Neural cell (in vitro differentiated cells): ENCODE results near the gene BCAN. TPM values are rescaled to one million over a fixed set of nuclear protein-coding genes. Genes with fewer than 3 reads are reported as not detected.

Source experiments
- H2AFZ ChIP-seq: fragments of 200-600, 300-800 bp; sonication (generic), shearing (Covaris generic); 2 replicates; pipeline ENCODE4 v1.6.0; 2014; ENCODE audit warnings: low read depth, mild to moderate bottlenecking, antibody characterized with exemption, low read length, moderate library complexity
- H3F3A ChIP-seq: fragments of 200-600 bp; shearing (Covaris generic); 2 replicates; pipeline ENCODE4 v1.6.1; 2016; ENCODE audit warnings: mild to moderate bottlenecking, moderate library complexity, mixed read lengths, antibody characterized with exemption, low read length; ENCODE audit not compliant: insufficient read depth, poor library complexity, severe bottlenecking
- H3K27ac ChIP-seq: fragments of 200-600, 300-800 bp; sonication (generic), shearing (Covaris generic); 2 replicates; pipeline ENCODE4 v1.5.1; 2014; ENCODE audit warnings: mild to moderate bottlenecking, low read length, moderate library complexity
- H3K27me3 ChIP-seq: fragments of 300-800, 200-600 bp; sonication (generic), shearing (Covaris generic); 2 replicates; pipeline ENCODE4 v1.6.0; 2014; ENCODE audit warnings: mild to moderate bottlenecking, low read depth, low read length, moderate library complexity; ENCODE audit not compliant: insufficient read depth
- H3K36me3 ChIP-seq: fragments of 300-800, 200-600 bp; sonication (generic), shearing (Covaris generic); 2 replicates; pipeline ENCODE4 v1.5.1; 2014; ENCODE audit warnings: mild to moderate bottlenecking, antibody characterized with exemption, low read length, moderate library complexity; ENCODE audit not compliant: insufficient read depth
- H3K4me2 ChIP-seq: fragments of 300-800, 200-600 bp; sonication (generic), shearing (Covaris generic); 2 replicates; pipeline ENCODE4 v1.6.0; 2014; ENCODE audit warnings: mild to moderate bottlenecking, low read length
- H3K4me3 ChIP-seq: fragments of 300-800, 200-600 bp; sonication (generic), shearing (Covaris generic); 2 replicates; pipeline ENCODE4 v1.5.1; 2014; ENCODE audit warnings: mild to moderate bottlenecking, low read length, moderate library complexity
- H3K79me2 ChIP-seq: fragments of 200-600 bp; shearing (Covaris generic); replicated peaks from 2 replicates; pipeline ENCODE4 v1.6.0; 2014; ENCODE audit warnings: mild to moderate bottlenecking, low read length, moderate library complexity; ENCODE audit not compliant: insufficient read depth
- H3K9ac ChIP-seq: fragments of 300-800, 200-600 bp; sonication (generic), shearing (Covaris generic); 2 replicates; pipeline ENCODE4 v1.6.1; 2016; ENCODE audit warnings: mild to moderate bottlenecking, low read length, mixed read lengths
- H3K9me2 ChIP-seq: fragments of 200-600 bp; shearing (Covaris generic); 2 replicates; pipeline ENCODE4 v1.6.1; 2016; ENCODE audit warnings: mild to moderate bottlenecking, low read length, mixed read lengths; ENCODE audit not compliant: insufficient read depth
- H3K9me3 ChIP-seq: fragments of 200-600, 300-800 bp; sonication (generic), shearing (Covaris generic); 2 replicates; pipeline ENCODE4 v1.6.1; 2016; ENCODE audit warnings: mild to moderate bottlenecking, mixed run types, low read length, moderate library complexity, mixed read lengths
- H4K20me1 ChIP-seq: fragments of 200-600 bp; shearing (Covaris generic); 2 replicates; pipeline ENCODE4 v1.6.1; 2016; ENCODE audit warnings: mild to moderate bottlenecking, mixed run types; ENCODE audit not compliant: insufficient read depth
- EP300 ChIP-seq: fragments of 450-650 bp; conservative IDR thresholded peaks from 2 replicates; pipeline ENCODE4 v1.6.1; 2014; ENCODE audit warnings: antibody characterized with exemption, mild to moderate bottlenecking, moderate library complexity; ENCODE audit not compliant: poor library complexity, severe bottlenecking
- EZH2 ChIP-seq: fragments of 200-600, 300-800 bp; shearing (Covaris generic), sonication (generic); IDR thresholded peaks from 2 replicates; pipeline ENCODE4 v1.6.1; 2014; ENCODE audit warnings: antibody characterized with exemption, low read length, borderline replicate concordance, mild to moderate bottlenecking; ENCODE audit not compliant: insufficient read depth, poor library complexity, severe bottlenecking
- MXI1 ChIP-seq: fragments of 450-650 bp; conservative IDR thresholded peaks from 2 replicates; pipeline ENCODE4 v1.6.1; 2014; ENCODE audit warnings: antibody characterized with exemption, mild to moderate bottlenecking; ENCODE audit not compliant: poor library complexity, severe bottlenecking
- POLR2AphosphoS5 ChIP-seq: IDR thresholded peaks from 2 replicates; pipeline ENCODE4 v1.6.1; 2012
- RAD21 ChIP-seq: fragments of 450-650 bp; conservative IDR thresholded peaks from 2 replicates; pipeline ENCODE4 v1.6.1; 2014; ENCODE audit warnings: antibody characterized with exemption, mild to moderate bottlenecking, moderate library complexity
- SMC3 ChIP-seq: fragments of 450-650 bp; conservative IDR thresholded peaks from 2 replicates; pipeline ENCODE4 v1.6.1; 2014; ENCODE audit warnings: antibody characterized with exemption, mild to moderate bottlenecking, moderate library complexity; ENCODE audit not compliant: poor library complexity
- TAF1 ChIP-seq: IDR thresholded peaks from 2 replicates; pipeline ENCODE4 v1.6.1; 2012; ENCODE audit warnings: low read depth
- polyA plus RNA-seq: library from polyadenylated mRNA; depleted of rRNA; stranded (reverse); fragments of >200 nt; gene quantifications from 2 replicates; pipeline ENCODE4 v1.2.3, GENCODE V29; 2014
- TF ChIP-seq, protein P1 (sequence below): fragments of 450-650 bp; IDR thresholded peaks from 2 replicates; pipeline ENCODE4 v1.5.1; 2014; ENCODE audit warnings: antibody characterized with exemption, mild to moderate bottlenecking, moderate library complexity; ENCODE audit not compliant: poor library complexity, severe bottlenecking
- TF ChIP-seq, protein P2 (sequence below): IDR thresholded peaks from 2 replicates; pipeline ENCODE4 v1.6.1; 2012; ENCODE audit warnings: borderline replicate concordance

Gene BCAN
- polyA plus RNA-seq, 1 donor from 2014 or later: not detected

DNA sequence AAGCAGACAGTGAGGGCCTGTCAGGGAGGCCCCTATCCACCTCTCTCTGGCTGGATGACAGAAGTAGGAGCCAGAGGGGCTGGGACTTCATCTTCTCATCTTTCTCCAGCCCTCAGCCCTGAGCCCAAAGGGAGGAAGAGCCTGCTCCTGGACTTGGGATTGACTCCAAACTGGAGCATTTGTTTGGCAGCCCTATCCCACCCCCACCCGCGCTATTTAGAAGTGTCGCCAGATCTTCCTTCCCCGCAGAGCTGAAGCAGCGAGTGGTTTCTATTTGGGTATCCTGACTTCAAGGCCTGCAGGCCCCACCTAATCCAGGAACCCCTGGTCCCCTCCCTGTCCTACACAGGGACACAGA, 25.7 kb downstream of the BCAN start:
- Histone ChIP-seq H3K36me3 (no peaks in the 10 kb centered on the region), H3K9me3 (no peaks in the 10 kb centered on the region), H3K27me3 (no peaks in the 10 kb centered on the region), H3K27ac (no peak overlapping the region), H2AFZ (no peak overlapping the region), H3K4me2 (no peak overlapping the region), H3F3A (no peaks in the 10 kb centered on the region), H3K9me2 (no peaks in the 10 kb centered on the region), H3K9ac (no peak overlapping the region), H3K4me3 (no peak overlapping the region), H4K20me1 (no peaks in the 10 kb centered on the region), H3K79me2 (no peaks in the 10 kb centered on the region)
- TF ChIP-seq EP300: no peak

DNA sequence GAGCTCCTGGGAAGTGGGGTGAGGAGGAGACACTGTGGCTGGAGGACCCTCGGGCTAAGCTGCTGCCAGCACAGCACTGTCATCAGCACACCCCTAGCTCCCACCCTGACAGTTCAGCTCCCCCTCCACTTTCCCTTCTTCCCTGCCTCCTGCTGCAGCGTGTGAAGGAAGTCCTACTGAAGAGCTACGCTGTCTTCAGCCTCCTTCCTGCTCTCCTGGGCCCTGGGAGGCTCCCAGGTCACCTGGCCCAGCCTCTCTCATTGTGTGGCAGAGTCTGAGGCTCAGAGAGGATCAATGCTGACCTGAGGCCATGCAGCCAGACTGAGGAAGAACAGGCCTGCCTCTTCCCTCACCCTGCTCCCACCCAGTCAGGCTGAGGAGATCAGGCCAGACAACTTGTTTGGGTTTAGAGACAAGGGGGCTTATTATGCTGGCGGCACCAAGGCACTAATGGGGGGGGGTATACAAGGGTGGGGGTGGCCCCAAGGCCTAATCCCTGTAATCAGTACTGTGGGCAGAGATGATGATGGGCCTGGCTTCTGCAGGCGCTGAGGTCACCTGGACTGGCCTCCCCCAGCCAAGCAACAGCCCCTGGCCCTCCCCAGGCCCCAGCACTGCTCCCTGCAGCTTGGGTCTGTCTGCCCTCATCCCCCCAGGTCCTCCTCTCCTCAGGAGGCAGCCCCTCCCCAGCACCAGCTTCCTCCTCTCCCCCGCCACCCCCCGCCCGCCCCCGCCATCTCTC, 26.2 kb downstream of the BCAN start:
- H3K9ac ChIP-seq: no peak overlapping the region
- TF ChIP-seq, protein P1, sequence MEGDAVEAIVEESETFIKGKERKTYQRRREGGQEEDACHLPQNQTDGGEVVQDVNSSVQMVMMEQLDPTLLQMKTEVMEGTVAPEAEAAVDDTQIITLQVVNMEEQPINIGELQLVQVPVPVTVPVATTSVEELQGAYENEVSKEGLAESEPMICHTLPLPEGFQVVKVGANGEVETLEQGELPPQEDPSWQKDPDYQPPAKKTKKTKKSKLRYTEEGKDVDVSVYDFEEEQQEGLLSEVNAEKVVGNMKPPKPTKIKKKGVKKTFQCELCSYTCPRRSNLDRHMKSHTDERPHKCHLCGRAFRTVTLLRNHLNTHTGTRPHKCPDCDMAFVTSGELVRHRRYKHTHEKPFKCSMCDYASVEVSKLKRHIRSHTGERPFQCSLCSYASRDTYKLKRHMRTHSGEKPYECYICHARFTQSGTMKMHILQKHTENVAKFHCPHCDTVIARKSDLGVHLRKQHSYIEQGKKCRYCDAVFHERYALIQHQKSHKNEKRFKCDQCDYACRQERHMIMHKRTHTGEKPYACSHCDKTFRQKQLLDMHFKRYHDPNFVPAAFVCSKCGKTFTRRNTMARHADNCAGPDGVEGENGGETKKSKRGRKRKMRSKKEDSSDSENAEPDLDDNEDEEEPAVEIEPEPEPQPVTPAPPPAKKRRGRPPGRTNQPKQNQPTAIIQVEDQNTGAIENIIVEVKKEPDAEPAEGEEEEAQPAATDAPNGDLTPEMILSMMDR: no peak
- no peak for TF ChIP-seq EZH2
- TF ChIP-seq POLR2AphosphoS5: no peak
- no peak for TF ChIP-seq EP300
- TF ChIP-seq, protein P2, sequence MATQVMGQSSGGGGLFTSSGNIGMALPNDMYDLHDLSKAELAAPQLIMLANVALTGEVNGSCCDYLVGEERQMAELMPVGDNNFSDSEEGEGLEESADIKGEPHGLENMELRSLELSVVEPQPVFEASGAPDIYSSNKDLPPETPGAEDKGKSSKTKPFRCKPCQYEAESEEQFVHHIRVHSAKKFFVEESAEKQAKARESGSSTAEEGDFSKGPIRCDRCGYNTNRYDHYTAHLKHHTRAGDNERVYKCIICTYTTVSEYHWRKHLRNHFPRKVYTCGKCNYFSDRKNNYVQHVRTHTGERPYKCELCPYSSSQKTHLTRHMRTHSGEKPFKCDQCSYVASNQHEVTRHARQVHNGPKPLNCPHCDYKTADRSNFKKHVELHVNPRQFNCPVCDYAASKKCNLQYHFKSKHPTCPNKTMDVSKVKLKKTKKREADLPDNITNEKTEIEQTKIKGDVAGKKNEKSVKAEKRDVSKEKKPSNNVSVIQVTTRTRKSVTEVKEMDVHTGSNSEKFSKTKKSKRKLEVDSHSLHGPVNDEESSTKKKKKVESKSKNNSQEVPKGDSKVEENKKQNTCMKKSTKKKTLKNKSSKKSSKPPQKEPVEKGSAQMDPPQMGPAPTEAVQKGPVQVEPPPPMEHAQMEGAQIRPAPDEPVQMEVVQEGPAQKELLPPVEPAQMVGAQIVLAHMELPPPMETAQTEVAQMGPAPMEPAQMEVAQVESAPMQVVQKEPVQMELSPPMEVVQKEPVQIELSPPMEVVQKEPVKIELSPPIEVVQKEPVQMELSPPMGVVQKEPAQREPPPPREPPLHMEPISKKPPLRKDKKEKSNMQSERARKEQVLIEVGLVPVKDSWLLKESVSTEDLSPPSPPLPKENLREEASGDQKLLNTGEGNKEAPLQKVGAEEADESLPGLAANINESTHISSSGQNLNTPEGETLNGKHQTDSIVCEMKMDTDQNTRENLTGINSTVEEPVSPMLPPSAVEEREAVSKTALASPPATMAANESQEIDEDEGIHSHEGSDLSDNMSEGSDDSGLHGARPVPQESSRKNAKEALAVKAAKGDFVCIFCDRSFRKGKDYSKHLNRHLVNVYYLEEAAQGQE: no peak
- TF ChIP-seq SMC3: no peak
- no peak for TF ChIP-seq TAF1
- TF ChIP-seq MXI1: no peak
- TF ChIP-seq RAD21: no peak

More for the DNA sequence above, 26.2 kb downstream of the BCAN start:
- no peaks in the 10 kb centered on the region for H4K20me1 ChIP-seq
- no peak overlapping the region for H3K4me2 ChIP-seq
- no peaks in the 10 kb centered on the region for H3K27me3 ChIP-seq
- H3K36me3 ChIP-seq: no peaks in the 10 kb centered on the region
- H3F3A ChIP-seq: no peaks in the 10 kb centered on the region
- no peak overlapping the region for H3K27ac ChIP-seq
- H3K4me3 ChIP-seq: no peak overlapping the region
- H3K9me2 ChIP-seq: no peaks in the 10 kb centered on the region
- no peak overlapping the region for H2AFZ ChIP-seq
- H3K9me3 ChIP-seq: no peaks in the 10 kb centered on the region
- peaks cover 1% of the 10 kb centered on the region for H3K79me2 ChIP-seq
